ENCODE results near the gene ZNF746. TPM values are rescaled to one million over a fixed set of nuclear protein-coding genes. Genes with fewer than 3 reads are reported as not detected.

Gene ZNF746
- total RNA-seq, 1 donor from 2014 or later: 16.2 TPM

DNA sequence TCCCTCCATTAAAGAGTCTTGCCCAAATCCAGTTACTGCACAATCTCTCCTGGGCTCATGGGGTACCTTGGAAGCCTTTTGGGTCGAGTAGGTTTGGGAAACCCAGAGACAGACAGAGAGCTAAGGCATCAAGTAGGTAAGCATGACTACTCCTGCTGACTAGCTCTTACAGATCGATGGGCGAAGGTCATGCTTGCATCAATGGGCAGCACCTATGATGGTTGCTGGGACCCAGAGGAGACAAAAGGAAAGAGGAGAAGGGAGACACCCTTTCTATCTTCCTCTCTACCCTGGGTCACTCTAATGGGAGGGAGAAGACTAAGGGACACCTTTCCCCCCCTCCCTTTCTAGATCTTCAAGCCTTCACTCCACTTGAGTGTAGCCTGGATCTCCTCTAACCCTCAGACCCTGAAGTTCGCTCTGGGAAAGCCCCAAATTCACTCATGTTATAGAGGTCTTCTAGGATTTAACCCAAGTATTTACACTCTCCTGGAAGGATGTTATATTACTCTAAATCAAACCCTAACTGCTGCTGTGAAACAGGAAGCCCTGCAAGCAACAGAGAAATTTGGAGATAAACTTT lies 31.6 kb upstream of the ZNF746 start:
- TF ChIP-seq, protein P1, sequence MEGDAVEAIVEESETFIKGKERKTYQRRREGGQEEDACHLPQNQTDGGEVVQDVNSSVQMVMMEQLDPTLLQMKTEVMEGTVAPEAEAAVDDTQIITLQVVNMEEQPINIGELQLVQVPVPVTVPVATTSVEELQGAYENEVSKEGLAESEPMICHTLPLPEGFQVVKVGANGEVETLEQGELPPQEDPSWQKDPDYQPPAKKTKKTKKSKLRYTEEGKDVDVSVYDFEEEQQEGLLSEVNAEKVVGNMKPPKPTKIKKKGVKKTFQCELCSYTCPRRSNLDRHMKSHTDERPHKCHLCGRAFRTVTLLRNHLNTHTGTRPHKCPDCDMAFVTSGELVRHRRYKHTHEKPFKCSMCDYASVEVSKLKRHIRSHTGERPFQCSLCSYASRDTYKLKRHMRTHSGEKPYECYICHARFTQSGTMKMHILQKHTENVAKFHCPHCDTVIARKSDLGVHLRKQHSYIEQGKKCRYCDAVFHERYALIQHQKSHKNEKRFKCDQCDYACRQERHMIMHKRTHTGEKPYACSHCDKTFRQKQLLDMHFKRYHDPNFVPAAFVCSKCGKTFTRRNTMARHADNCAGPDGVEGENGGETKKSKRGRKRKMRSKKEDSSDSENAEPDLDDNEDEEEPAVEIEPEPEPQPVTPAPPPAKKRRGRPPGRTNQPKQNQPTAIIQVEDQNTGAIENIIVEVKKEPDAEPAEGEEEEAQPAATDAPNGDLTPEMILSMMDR (IDR thresholded peaks at IDR 0.05): no peak
- Mint-ChIP-seq H3K27me3 (ENCODE audit: low read depth) (no peaks in the 10 kb centered on the region), H3K9me3 (ENCODE audit: low read depth) (peaks cover 39% of the 10 kb centered on the region), H3K4me3 (ENCODE audit: unreplicated experiment) (no peak overlapping the region), H3K36me3 (ENCODE audit: low read depth) (peaks cover 9% of the 10 kb centered on the region), H3K27ac (ENCODE audit: unreplicated experiment) (no peak overlapping the region), H3K4me1 (ENCODE audit: low read depth) (no peaks in the 10 kb centered on the region)
- DNase-seq (ENCODE audit: low spot score): no peak

DNA sequence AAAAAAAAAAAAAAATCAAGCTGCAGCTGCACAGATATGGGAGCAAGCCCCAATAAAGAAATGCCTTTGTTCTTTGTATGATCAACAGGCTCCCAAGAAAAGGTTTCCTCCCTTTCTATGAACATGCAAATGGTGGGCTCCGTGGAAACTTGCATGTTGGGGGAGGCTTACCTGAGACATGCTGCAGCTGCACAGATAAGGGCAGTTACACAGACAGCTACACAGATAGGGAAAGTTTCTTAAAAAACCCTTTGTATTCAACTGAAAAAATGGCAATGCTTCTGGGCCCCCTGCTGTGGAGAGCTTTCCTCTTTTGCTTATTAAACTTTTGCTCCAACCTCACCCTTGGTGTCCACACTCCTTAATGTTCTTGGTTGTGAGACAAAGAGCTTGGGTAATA lies 29.8 kb upstream of the ZNF746 start:
- Mint-ChIP-seq H3K4me1 (ENCODE audit: low read depth) (no peaks in the 10 kb centered on the region), H3K27ac (ENCODE audit: unreplicated experiment) (no peak overlapping the region), H3K36me3 (ENCODE audit: low read depth) (peaks cover 9% of the 10 kb centered on the region), H3K27me3 (ENCODE audit: low read depth) (peaks cover 8% of the 10 kb centered on the region), H3K9me3 (ENCODE audit: low read depth) (peaks cover 46% of the 10 kb centered on the region), H3K4me3 (ENCODE audit: unreplicated experiment) (no peak overlapping the region)
- no peak for DNase-seq (ENCODE audit: low spot score)
- TF ChIP-seq, protein P1 (IDR thresholded peaks at IDR 0.05): no peak

- H3K9me3 Mint-ChIP-seq (ENCODE audit: low read depth): peaks cover 44% of the 10 kb centered on the region
- H3K4me1 Mint-ChIP-seq (ENCODE audit: low read depth): no peaks in the 10 kb centered on the region
- DNase-seq (ENCODE audit: low spot score): no peak
- H3K27ac Mint-ChIP-seq (ENCODE audit: unreplicated experiment): no peak overlapping the region
- H3K27me3 Mint-ChIP-seq (ENCODE audit: low read depth): peaks cover 13% of the 10 kb centered on the region
- no peak overlapping the region for H3K4me3 Mint-ChIP-seq (ENCODE audit: unreplicated experiment)
- peaks cover 7% of the 10 kb centered on the region for H3K36me3 Mint-ChIP-seq (ENCODE audit: low read depth)
- TF ChIP-seq, protein P1 (IDR thresholded peaks at IDR 0.05): no peak
Observed at GRCh38 chr7:149525280-149525679, 27.7 kb upstream of the ZNF746 start.

DNA sequence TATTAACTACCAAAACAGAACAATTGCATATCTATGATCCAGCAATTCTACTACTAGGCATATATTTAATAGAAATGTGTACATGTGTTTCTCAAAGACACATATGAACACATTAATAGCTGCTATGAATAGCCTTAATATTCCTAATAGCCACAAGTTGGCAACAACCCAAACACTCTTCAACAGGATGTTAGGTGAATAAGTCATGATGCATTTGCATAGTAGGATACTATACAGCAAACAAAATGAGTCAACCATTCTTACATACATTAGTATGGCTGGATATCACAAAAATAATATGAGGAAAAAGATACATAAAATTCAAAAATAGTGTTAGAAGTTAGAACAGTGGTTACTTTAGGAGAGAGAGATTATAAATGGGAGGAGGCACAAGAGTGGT lies 26.8 kb upstream of the ZNF746 start:
- Mint-ChIP-seq H3K4me1 (ENCODE audit: low read depth) (no peaks in the 10 kb centered on the region), H3K27ac (ENCODE audit: unreplicated experiment) (no peak overlapping the region), H3K4me3 (ENCODE audit: unreplicated experiment) (no peak overlapping the region), H3K9me3 (ENCODE audit: low read depth) (peaks cover 39% of the 10 kb centered on the region), H3K36me3 (ENCODE audit: low read depth) (peaks cover 7% of the 10 kb centered on the region), H3K27me3 (ENCODE audit: low read depth) (peaks cover 18% of the 10 kb centered on the region)
- no peak for DNase-seq (ENCODE audit: low spot score)
- TF ChIP-seq, protein P1 (IDR thresholded peaks at IDR 0.05): no peak

GRCh38 chr7:149510248-149510647 lies 12.6 kb upstream of the ZNF746 start:
- Mint-ChIP-seq H3K36me3 (ENCODE audit: low read depth) (peaks cover 11% of the 10 kb centered on the region), H3K27ac (ENCODE audit: unreplicated experiment) (no peak overlapping the region), H3K27me3 (ENCODE audit: low read depth) (peaks cover 12% of the 10 kb centered on the region), H3K4me1 (ENCODE audit: low read depth) (no peaks in the 10 kb centered on the region), H3K9me3 (ENCODE audit: low read depth) (peaks cover 57% of the 10 kb centered on the region), H3K4me3 (ENCODE audit: unreplicated experiment) (no peak overlapping the region)
- TF ChIP-seq, protein P1 (IDR thresholded peaks at IDR 0.05): no peak
- no peak for DNase-seq (ENCODE audit: low spot score)
